ENCODE results near the gene TCERG1L. TPM values are rescaled to one million over a fixed set of nuclear protein-coding genes. Genes with fewer than 3 reads are reported as not detected.

TCERG1L gene
- total RNA-seq, 1 experiment from 2014 or later: not detected

DNA sequence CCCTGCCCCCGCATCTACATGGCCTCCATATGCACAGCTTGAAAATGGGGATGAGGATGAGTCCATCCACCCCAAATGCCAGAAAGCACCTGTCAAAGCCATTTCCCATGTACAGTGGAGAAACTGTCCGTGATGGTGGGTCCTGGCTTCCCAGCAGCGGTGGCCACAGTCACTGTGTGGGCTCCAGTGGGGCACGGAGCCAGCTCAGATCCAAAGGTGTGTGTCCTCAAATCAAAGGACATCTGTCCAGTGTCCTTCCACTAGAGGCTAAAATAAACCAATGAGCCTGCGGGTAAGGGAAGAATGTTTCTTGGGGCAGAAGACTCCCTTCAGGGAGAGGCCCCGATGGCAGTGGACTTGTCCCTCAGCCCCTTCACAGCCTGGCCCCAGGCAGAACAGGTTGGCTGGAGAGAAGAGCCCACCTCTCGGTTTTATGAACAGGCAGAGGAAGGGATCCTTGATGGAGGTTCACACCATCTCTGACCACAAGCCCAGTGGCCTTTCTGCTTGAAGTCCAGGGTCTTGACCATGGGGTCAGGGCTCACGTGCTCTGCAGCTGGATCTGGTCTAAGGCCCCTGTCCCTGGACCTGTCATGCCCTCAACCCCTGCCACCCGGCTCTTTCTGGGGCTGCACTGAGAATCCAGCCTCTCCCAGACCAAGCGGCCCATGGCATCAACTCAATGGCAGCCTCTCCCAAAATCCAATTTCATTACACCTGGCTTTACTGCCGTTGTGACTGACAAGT, 106.9 kb downstream of the TCERG1L start:
- CTCF ChIA-PET: no interaction called here
- in situ Hi-C loops (cut with HindIII; ENCODE audit: low pct_unique_long_range_greater_than_20kb, low sequenced_read_pairs): no loop called here
- Histone ChIP-seq H3K9me3 (ENCODE audit: control insufficient read depth, insufficient read depth, low read depth, low read length) (no peaks in the 10 kb centered on the region), H3K27me3 (ENCODE audit: control insufficient read depth, insufficient read depth, low read length) (no peaks in the 10 kb centered on the region; the same call in 1 of the 2 replicates), H3K4me3 (ENCODE audit: low read depth in 2 of 2, low read length in 2 of 2) (no peak overlapping the region), H3K4me1 (ENCODE audit: control insufficient read depth, insufficient read depth, low read length) (no peaks in the 10 kb centered on the region), H3K36me3 (ENCODE audit: control insufficient read depth, insufficient read depth, low read length) (no peaks in the 10 kb centered on the region), H3K27ac (ENCODE audit: low read length) (no peak overlapping the region)
- BruUV-seq (replicated peaks): no TSS peak
- intact Hi-C loops (cut with micrococcal nuclease; ENCODE audit: unreplicated experiment): no loop called here
- DNase-seq (ENCODE audit: low read depth, low spot score): no peak
- POLR2A ChIA-PET: interaction anchor here (0.7 kb wide), 1 partner anchor 40 kb away, joined by 7 read pairs; no protein-coding TSS in a partner anchor
- ATAC-seq: no peak
- TF ChIP-seq SIN3A (IDR thresholded peaks at IDR 0.05; ENCODE audit: borderline replicate concordance, insufficient read depth, low read depth, low read length): no peak
- no peak for TF ChIP-seq POLR2AphosphoS5 (IDR thresholded peaks at IDR 0.05; ENCODE audit: low read depth, low read length)
- TF ChIP-seq, protein P1, sequence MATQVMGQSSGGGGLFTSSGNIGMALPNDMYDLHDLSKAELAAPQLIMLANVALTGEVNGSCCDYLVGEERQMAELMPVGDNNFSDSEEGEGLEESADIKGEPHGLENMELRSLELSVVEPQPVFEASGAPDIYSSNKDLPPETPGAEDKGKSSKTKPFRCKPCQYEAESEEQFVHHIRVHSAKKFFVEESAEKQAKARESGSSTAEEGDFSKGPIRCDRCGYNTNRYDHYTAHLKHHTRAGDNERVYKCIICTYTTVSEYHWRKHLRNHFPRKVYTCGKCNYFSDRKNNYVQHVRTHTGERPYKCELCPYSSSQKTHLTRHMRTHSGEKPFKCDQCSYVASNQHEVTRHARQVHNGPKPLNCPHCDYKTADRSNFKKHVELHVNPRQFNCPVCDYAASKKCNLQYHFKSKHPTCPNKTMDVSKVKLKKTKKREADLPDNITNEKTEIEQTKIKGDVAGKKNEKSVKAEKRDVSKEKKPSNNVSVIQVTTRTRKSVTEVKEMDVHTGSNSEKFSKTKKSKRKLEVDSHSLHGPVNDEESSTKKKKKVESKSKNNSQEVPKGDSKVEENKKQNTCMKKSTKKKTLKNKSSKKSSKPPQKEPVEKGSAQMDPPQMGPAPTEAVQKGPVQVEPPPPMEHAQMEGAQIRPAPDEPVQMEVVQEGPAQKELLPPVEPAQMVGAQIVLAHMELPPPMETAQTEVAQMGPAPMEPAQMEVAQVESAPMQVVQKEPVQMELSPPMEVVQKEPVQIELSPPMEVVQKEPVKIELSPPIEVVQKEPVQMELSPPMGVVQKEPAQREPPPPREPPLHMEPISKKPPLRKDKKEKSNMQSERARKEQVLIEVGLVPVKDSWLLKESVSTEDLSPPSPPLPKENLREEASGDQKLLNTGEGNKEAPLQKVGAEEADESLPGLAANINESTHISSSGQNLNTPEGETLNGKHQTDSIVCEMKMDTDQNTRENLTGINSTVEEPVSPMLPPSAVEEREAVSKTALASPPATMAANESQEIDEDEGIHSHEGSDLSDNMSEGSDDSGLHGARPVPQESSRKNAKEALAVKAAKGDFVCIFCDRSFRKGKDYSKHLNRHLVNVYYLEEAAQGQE (IDR thresholded peaks at IDR 0.05; ENCODE audit: insufficient read depth in 1 of 2, low read depth in 2 of 2, low read length in 1 of 2): no peak
- TF ChIP-seq TCF7L2 (IDR thresholded peaks at IDR 0.05; ENCODE audit: low read depth, low read length): no peak
- TF ChIP-seq, protein P2, sequence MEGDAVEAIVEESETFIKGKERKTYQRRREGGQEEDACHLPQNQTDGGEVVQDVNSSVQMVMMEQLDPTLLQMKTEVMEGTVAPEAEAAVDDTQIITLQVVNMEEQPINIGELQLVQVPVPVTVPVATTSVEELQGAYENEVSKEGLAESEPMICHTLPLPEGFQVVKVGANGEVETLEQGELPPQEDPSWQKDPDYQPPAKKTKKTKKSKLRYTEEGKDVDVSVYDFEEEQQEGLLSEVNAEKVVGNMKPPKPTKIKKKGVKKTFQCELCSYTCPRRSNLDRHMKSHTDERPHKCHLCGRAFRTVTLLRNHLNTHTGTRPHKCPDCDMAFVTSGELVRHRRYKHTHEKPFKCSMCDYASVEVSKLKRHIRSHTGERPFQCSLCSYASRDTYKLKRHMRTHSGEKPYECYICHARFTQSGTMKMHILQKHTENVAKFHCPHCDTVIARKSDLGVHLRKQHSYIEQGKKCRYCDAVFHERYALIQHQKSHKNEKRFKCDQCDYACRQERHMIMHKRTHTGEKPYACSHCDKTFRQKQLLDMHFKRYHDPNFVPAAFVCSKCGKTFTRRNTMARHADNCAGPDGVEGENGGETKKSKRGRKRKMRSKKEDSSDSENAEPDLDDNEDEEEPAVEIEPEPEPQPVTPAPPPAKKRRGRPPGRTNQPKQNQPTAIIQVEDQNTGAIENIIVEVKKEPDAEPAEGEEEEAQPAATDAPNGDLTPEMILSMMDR (IDR thresholded peaks at IDR 0.05): no peak

DNA sequence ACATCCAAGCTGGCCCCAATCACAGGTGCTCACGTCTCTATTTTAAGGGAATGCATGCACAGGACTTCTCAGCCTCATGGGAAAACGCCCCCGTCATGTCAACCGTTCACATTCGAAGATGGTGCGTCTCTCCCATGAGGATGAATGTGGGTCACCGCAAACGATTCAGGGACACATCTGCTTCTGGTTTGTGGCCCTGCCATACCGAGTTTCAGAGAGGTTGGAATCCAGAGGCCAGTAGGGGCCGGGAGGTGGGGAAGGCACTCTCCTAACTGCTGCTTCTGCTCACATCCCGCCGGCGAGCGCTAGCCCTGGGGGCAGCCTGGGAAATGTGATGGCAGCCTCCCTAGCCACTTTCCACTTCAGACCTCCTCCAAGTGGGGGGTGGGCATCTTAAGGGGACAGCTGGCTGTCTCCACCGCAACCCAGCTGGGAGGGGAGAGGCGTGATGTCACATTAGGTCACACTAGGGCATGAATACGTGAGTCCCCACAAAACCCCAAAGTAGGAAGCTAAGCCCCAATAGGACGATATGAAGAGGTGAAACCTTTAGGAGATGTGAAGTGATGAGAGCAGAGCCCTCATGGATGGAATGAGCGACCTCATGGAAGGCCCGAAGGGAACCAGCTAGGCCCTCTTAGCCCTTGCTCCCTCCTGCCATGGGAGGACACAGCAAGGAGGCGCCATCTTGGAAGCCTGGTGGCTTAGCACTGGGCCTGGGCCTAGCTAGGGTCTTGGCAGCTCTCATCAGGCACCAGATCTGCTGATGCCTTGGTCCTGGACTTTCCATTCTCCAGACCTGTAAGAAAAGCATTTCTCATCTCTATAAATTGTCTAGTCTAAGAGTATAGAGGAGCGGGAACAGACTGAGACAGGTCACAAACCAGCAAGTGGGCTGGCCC, 107.8 kb downstream of the TCERG1L start:
- intact Hi-C loops (cut with micrococcal nuclease; ENCODE audit: unreplicated experiment) (no loop called here), in situ Hi-C loops (cut with HindIII; ENCODE audit: low pct_unique_long_range_greater_than_20kb, low sequenced_read_pairs) (no loop called here)
- ChIA-PET CTCF (no interaction called here), POLR2A (no interaction called here)
- Histone ChIP-seq H3K9me3 (ENCODE audit: control insufficient read depth, insufficient read depth, low read depth, low read length) (no peaks in the 10 kb centered on the region), H3K27ac (ENCODE audit: low read length) (no peak overlapping the region), H3K27me3 (ENCODE audit: control insufficient read depth, insufficient read depth, low read length) (no peaks in the 10 kb centered on the region), H3K36me3 (ENCODE audit: control insufficient read depth, insufficient read depth, low read length) (no peaks in the 10 kb centered on the region), H3K4me1 (ENCODE audit: control insufficient read depth, insufficient read depth, low read length) (no peaks in the 10 kb centered on the region), H3K4me3 (ENCODE audit: low read depth in 2 of 2, low read length in 2 of 2) (no peak overlapping the region)
- ATAC-seq (no peak), DNase-seq (ENCODE audit: low read depth, low spot score) (no peak)
- TF ChIP-seq, protein P2 (IDR thresholded peaks at IDR 0.05): no peak
- TF ChIP-seq TCF7L2 (IDR thresholded peaks at IDR 0.05; ENCODE audit: low read depth, low read length): no peak
- no TSS peak for BruUV-seq (replicated peaks)

Measured in Panc1 (cell line).